GM10266 (cell line): ENCODE results near the gene CRACR2A.

Experiments used
- DNase-seq: peaks from one replicate; pipeline ENCODE4 v3.0.0; 2012; ENCODE audit errors: extremely low spot score
- CTCF ChIP-seq: IDR thresholded peaks from 2 replicates; pipeline ENCODE4 v1.5.1; 2012; ENCODE audit warnings: mild to moderate bottlenecking, low read depth; ENCODE audit not compliant: control insufficient read depth, insufficient read depth; ENCODE audit errors: missing control alignments

The CRACR2A gene

GRCh38 chr12:3607039-3607720 lies 145.7 kb downstream of the CRACR2A start:
- no peak for DNase-seq
- no peak for TF ChIP-seq CTCF

- no peak for TF ChIP-seq CTCF
- DNase-seq: no peak
These were observed 146.8 kb downstream of the CRACR2A start for GRCh38 chr12:3606128-3606527.

- no peak for DNase-seq
- TF ChIP-seq CTCF: no peak
These were observed 147.2 kb downstream of the CRACR2A start for GRCh38 chr12:3605692-3606091.

- no peak for TF ChIP-seq CTCF
- DNase-seq: no peak
These were observed 147.9 kb downstream of the CRACR2A start for GRCh38 chr12:3604748-3605586.

GRCh38 chr12:3604286-3604685 lies 148.6 kb downstream of the CRACR2A start:
- no peak for DNase-seq
- TF ChIP-seq CTCF: no peak

GRCh38 chr12:3603576-3603975 lies 149.3 kb downstream of the CRACR2A start:
- DNase-seq: no peak
- no peak for TF ChIP-seq CTCF

GRCh38 chr12:3602488-3602887 lies 150.4 kb downstream of the CRACR2A start:
- no peak for TF ChIP-seq CTCF
- no peak for DNase-seq
